H9 (cell line): Measurements from ENCODE around the gene GLIPR2. TPM values are rescaled to one million over a fixed set of nuclear protein-coding genes. Genes with fewer than 3 reads are reported as not detected.

Experiments
- DNase-seq: peaks from one replicate; pipeline ENCODE4 v3.0.0-alpha.2; 2017
- H2AFZ ChIP-seq: one replicate; pipeline ENCODE4 v1.6.1; 2013; ENCODE audit warnings: mild to moderate bottlenecking, low read length, control low read depth, moderate library complexity
- H2AK5ac ChIP-seq: 2 replicates; pipeline ENCODE4 v1.6.1; 2013; ENCODE audit warnings: low read length, control low read depth, mixed read lengths; ENCODE audit not compliant: insufficient read length
- H2BK120ac ChIP-seq: one replicate; pipeline ENCODE4 v1.6.1; 2013; ENCODE audit warnings: low read depth, mild to moderate bottlenecking, low read length, control low read depth, inconsistent platforms; ENCODE audit not compliant: poor library complexity, severe bottlenecking
- H2BK12ac ChIP-seq: 2 replicates; pipeline ENCODE4 v1.6.1; 2013; ENCODE audit warnings: low read length, control low read depth, mixed read lengths, low read depth; ENCODE audit not compliant: insufficient read length
- H2BK15ac ChIP-seq: 2 replicates; pipeline ENCODE4 v1.6.1; 2013; ENCODE audit warnings: low read depth, low read length, control low read depth
- H2BK20ac ChIP-seq: one replicate; pipeline ENCODE4 v1.6.1; 2013; ENCODE audit warnings: low read depth, mild to moderate bottlenecking, low read length, control low read depth, inconsistent platforms; ENCODE audit not compliant: poor library complexity, severe bottlenecking
- H2BK5ac ChIP-seq: 2 replicates; pipeline ENCODE4 v1.6.1; 2013; ENCODE audit warnings: low read length, control low read depth, mixed read lengths; ENCODE audit not compliant: insufficient read length
- H3K14ac ChIP-seq: 2 replicates; pipeline ENCODE4 v1.6.1; 2013; ENCODE audit warnings: low read length, control low read depth; ENCODE audit not compliant: insufficient read depth
- H3K18ac ChIP-seq: 2 replicates; pipeline ENCODE4 v1.6.1; 2013; ENCODE audit warnings: low read depth, mild to moderate bottlenecking, mixed read lengths, low read length, control low read depth; ENCODE audit not compliant: insufficient read length
- H3K23ac ChIP-seq: 2 replicates; pipeline ENCODE4 v1.6.1; 2013; ENCODE audit warnings: low read length, control low read depth, mixed read lengths, low read depth; ENCODE audit not compliant: insufficient read length
- H3K23me2 ChIP-seq: 2 replicates; pipeline ENCODE4 v1.6.1; 2013; ENCODE audit warnings: low read depth, mild to moderate bottlenecking, mixed read lengths, low read length, control low read depth; ENCODE audit not compliant: insufficient read length, poor library complexity, severe bottlenecking
- H3K27ac ChIP-seq: 2 replicates; pipeline ENCODE4 v1.5.1; 2013; ENCODE audit warnings: low read length, control low read depth, mixed read lengths, low read depth; ENCODE audit not compliant: insufficient read length
- H3K27me3 ChIP-seq: 2 replicates; pipeline ENCODE4 v1.6.1; 2013; ENCODE audit warnings: low read length, control low read depth, inconsistent platforms; ENCODE audit not compliant: insufficient read depth
- H3K4ac ChIP-seq: 2 replicates; pipeline ENCODE4 v1.6.1; 2013; ENCODE audit warnings: low read depth, mild to moderate bottlenecking, control low read depth, inconsistent platforms, low read length, moderate library complexity
- H3K4me1 ChIP-seq: 2 replicates; pipeline ENCODE4 v1.6.1; 2013; ENCODE audit warnings: low read length, control low read depth, inconsistent platforms; ENCODE audit not compliant: insufficient read depth
- H3K4me2 ChIP-seq: 2 replicates; pipeline ENCODE4 v1.6.1; 2013; ENCODE audit warnings: low read length, control low read depth, mixed read lengths; ENCODE audit not compliant: insufficient read length, insufficient read depth
- H3K56ac ChIP-seq: 2 replicates; pipeline ENCODE4 v1.6.1; 2013; ENCODE audit warnings: low read depth, mild to moderate bottlenecking, mixed read lengths, low read length, control low read depth; ENCODE audit not compliant: insufficient read length
- H3K79me1 ChIP-seq: 2 replicates; pipeline ENCODE4 v1.6.1; 2013; ENCODE audit warnings: low read depth, mild to moderate bottlenecking, moderate library complexity, low read length, control low read depth, inconsistent platforms; ENCODE audit not compliant: insufficient read depth, poor library complexity, severe bottlenecking
- H3K79me2 ChIP-seq: 2 replicates; pipeline ENCODE4 v1.6.1; 2013; ENCODE audit warnings: low read length, control low read depth, inconsistent platforms; ENCODE audit not compliant: insufficient read depth
- H3K9ac ChIP-seq: 2 replicates; pipeline ENCODE4 v1.6.1; 2013; ENCODE audit warnings: low read length, control low read depth, mixed read lengths; ENCODE audit not compliant: insufficient read length; ENCODE audit errors: extremely low read depth
- H3K9me3 ChIP-seq: one replicate; pipeline ENCODE4 v1.6.1; 2013; ENCODE audit warnings: low read depth, low read length, inconsistent platforms; ENCODE audit not compliant: control insufficient read depth
- H3T11ph ChIP-seq: one replicate; pipeline ENCODE4 v1.6.1; 2013; ENCODE audit warnings: mild to moderate bottlenecking, low read length, control low read depth, inconsistent platforms
- H4K20me1 ChIP-seq: one replicate; pipeline ENCODE4 v1.6.1; 2013; ENCODE audit not compliant: control insufficient read depth, insufficient read length, insufficient read depth
- H4K5ac ChIP-seq: 2 replicates; pipeline ENCODE4 v1.6.1; 2013; ENCODE audit warnings: low read depth, mild to moderate bottlenecking, mixed read lengths, low read length, control low read depth; ENCODE audit not compliant: insufficient read length
- H4K8ac ChIP-seq: replicated peaks from 2 replicates; pipeline ENCODE4 v1.6.1; 2013; ENCODE audit warnings: low read length, control low read depth, mixed read lengths, low read depth; ENCODE audit not compliant: insufficient read length
- H4K91ac ChIP-seq: 2 replicates; pipeline ENCODE4 v1.6.1; 2013; ENCODE audit warnings: low read depth, mild to moderate bottlenecking, moderate library complexity, mixed read lengths, low read length, control low read depth; ENCODE audit not compliant: insufficient read length
- H3K27ac Mint-ChIP-seq, 3 experiments: 2 replicates in 2 of 3; 3 replicates in 1 of 3; pipeline ENCODE4 v1.8.0; 2020 to 2021; ENCODE audit warnings: mixed read lengths in 3 of 3, mild to moderate bottlenecking in 1 of 3, moderate library complexity in 1 of 3
- H3K27me3 Mint-ChIP-seq: 2 replicates; pipeline ENCODE4 v1.8.0; 2021; ENCODE audit warnings: low read depth, mild to moderate bottlenecking, moderate library complexity, mixed read lengths
- H3K36me3 Mint-ChIP-seq, 3 experiments: 2 replicates in 2 of 3; 3 replicates in 1 of 3; pipeline ENCODE4 v1.8.0; 2020 to 2021; ENCODE audit warnings: low read depth in 3 of 3, mixed read lengths in 3 of 3; ENCODE audit not compliant: insufficient read depth in 1 of 3
- H3K4me1 Mint-ChIP-seq, 2 experiments: 2 replicates each; pipeline ENCODE4 v1.8.0; 2020; ENCODE audit warnings: mixed read lengths in 2 of 2
- H3K4me3 Mint-ChIP-seq, 2 experiments: 2 replicates in 1 of 2; 3 replicates in 1 of 2; pipeline ENCODE4 v1.8.0; 2020 to 2021; ENCODE audit warnings: mild to moderate bottlenecking in 2 of 2, mixed read lengths in 2 of 2, moderate library complexity in 1 of 2
- H3K9me3 Mint-ChIP-seq, 2 experiments: 2 replicates in 1 of 2; 3 replicates in 1 of 2; pipeline ENCODE4 v1.8.0; 2020; ENCODE audit warnings: mild to moderate bottlenecking in 2 of 2, mixed read lengths in 2 of 2, moderate library complexity in 1 of 2
- WGBS: extraction: QIAGEN DNeasy Blood & Tissue Kit; methylation state at CpG from one replicate; pipeline ENCODE4 v1.1.7; 2013; ENCODE audit warnings: missing lambda C conversion rate, low lambda C conversion rate, mixed read lengths; ENCODE audit not compliant: insufficient read length; ENCODE audit errors: extremely low coverage; 5-methylcytosine and 5-hydroxymethylcytosine counted together
- total RNA-seq: library from RNA; stranded (reverse); gene quantifications from 2 replicates; pipeline ENCODE4 v1.2.1, GENCODE V29; 2021
- TF ChIP-seq, protein P1 (sequence below): fragments of 200-600 bp; sonication (generic); conservative IDR thresholded peaks from 3 replicates; pipeline ENCODE4 v1.8.0; 2021; ENCODE audit warnings: antibody characterized with exemption, mild to moderate bottlenecking

Gene GLIPR2
- total RNA-seq, 1 experiment from 2014 or later, result 10.0 TPM

DNA sequence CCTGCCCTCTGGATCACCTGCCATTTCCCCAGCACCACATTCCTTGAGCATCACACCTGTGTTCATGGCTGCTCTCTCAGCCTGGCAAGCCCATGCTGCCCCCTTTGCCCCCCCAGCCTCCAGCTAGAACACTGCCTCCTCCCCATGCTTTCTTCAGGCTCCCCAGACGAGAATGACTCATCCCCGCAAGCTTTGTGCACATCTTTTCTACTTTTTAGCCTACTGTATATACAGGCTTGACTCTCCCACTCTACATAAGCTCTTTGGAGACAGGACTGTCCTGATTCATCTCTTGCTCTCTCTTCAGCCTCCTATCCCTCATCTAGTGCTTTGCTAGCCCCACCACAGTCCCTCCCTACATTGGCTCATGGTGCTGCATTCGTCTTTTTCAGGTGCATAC is 19.9 kb upstream of the GLIPR2 start:
- Histone ChIP-seq H3K9ac (no peak overlapping the region), H4K91ac (no peak overlapping the region), H2AFZ (no peak overlapping the region), H2AK5ac (no peak overlapping the region), H3K23ac (no peak overlapping the region), H2BK15ac (no peak overlapping the region), H2BK5ac (no peak overlapping the region), H3K23me2 (no peaks in the 10 kb centered on the region), H4K8ac (no peak overlapping the region), H3K14ac (no peak overlapping the region; the same call in 1 of the 2 replicates), H2BK120ac (no peak overlapping the region), H3K4ac (no peak overlapping the region), H3K56ac (no peak overlapping the region), H3K79me1 (no peaks in the 10 kb centered on the region), H4K5ac (no peak overlapping the region), H3K4me2 (no peak overlapping the region), H3T11ph (no peak overlapping the region), H3K27me3 (no peaks in the 10 kb centered on the region), H3K27ac (no peak overlapping the region), H2BK20ac (no peak overlapping the region), H3K4me1 (no peaks in the 10 kb centered on the region), H4K20me1 (no peaks in the 10 kb centered on the region), H3K18ac (no peak overlapping the region), H3K9me3 (no peaks in the 10 kb centered on the region), H3K79me2 (no peaks in the 10 kb centered on the region), H2BK12ac (no peak overlapping the region)
- no peaks in the 10 kb centered on the region; the same call in 1 of the 2 replicates for H3K27me3 Mint-ChIP-seq
- H3K4me1 Mint-ChIP-seq, result peaks cover 2 to 8% of the 10 kb centered on the region in 2 experiments; a peak in 3 of 4 replicates
- DNase-seq, result no peak
- H3K27ac Mint-ChIP-seq, result peak overlapping the region in 1 of 3 experiments; percentile 54; a peak in 1 of 7 replicates
- no peaks in the 10 kb centered on the region for H3K9me3 Mint-ChIP-seq
- H3K4me3 Mint-ChIP-seq, result no peak overlapping the region
- TF ChIP-seq, protein P1, sequence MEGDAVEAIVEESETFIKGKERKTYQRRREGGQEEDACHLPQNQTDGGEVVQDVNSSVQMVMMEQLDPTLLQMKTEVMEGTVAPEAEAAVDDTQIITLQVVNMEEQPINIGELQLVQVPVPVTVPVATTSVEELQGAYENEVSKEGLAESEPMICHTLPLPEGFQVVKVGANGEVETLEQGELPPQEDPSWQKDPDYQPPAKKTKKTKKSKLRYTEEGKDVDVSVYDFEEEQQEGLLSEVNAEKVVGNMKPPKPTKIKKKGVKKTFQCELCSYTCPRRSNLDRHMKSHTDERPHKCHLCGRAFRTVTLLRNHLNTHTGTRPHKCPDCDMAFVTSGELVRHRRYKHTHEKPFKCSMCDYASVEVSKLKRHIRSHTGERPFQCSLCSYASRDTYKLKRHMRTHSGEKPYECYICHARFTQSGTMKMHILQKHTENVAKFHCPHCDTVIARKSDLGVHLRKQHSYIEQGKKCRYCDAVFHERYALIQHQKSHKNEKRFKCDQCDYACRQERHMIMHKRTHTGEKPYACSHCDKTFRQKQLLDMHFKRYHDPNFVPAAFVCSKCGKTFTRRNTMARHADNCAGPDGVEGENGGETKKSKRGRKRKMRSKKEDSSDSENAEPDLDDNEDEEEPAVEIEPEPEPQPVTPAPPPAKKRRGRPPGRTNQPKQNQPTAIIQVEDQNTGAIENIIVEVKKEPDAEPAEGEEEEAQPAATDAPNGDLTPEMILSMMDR, result no peak
- H3K36me3 Mint-ChIP-seq, result peaks cover 0 to 2% (median 2%) of the 10 kb centered on the region in 3 experiments; a peak in 3 of 7 replicates
- WGBS, result no CpG with 5 or more reads among the region's 3 CpGs
